Measurements from ENCODE around the gene CCDC197. TPM values are rescaled to one million over a fixed set of nuclear protein-coding genes. Genes with fewer than 3 reads are reported as not detected.

CCDC197 gene
- total RNA-seq: not detected
- polyA plus RNA-seq (2013, experiment 1 of 2): not detected
- not detected for polyA plus RNA-seq (2013, experiment 2 of 2)
- long read RNA-seq, experiment 1: 0 reads
- long read RNA-seq, experiment 2: 0 reads
- long read RNA-seq, experiment 3: 0 reads
- long read RNA-seq, experiment 4: 0 reads

- Histone ChIP-seq H3K4me1 (ENCODE audit: control insufficient read depth, insufficient read depth, low read length) (no peaks in the 10 kb centered on the region), H3K27ac (ENCODE audit: low read depth, low read length) (no peak within 1 kb of the TSS), H3K4me3 (ENCODE audit: low read length) (no peak within 1 kb of the TSS), H3K27me3 (ENCODE audit: control insufficient read depth, insufficient read depth, low read length, poor library complexity, severe bottlenecking) (peaks cover 9% of the 10 kb centered on the region), H3K36me3 (ENCODE audit: control insufficient read depth, insufficient read depth, low read length) (no peaks in the 10 kb centered on the region), H3K9me3 (ENCODE audit: control insufficient read depth, low read length) (no peaks in the 10 kb centered on the region), H3K9ac (ENCODE audit: extremely low read depth, low read length, poor library complexity, severe bottlenecking) (no peak within 1 kb of the TSS)
- no peaks in the 10 kb centered on the region for H3K9me3 Mint-ChIP-seq
- H3K36me3 Mint-ChIP-seq (ENCODE audit: low read depth): no peaks in the 10 kb centered on the region
- no peak for TF ChIP-seq CTCF (conservative IDR thresholded peaks at IDR 0.05)
- H3K4me1 Mint-ChIP-seq: peaks cover 4% of the 10 kb centered on the region
- no peak within 1 kb of the TSS for H3K27ac Mint-ChIP-seq
- 100% methylated on average over 1 of the region's 1 CpG; no CpG with 5 or more reads in 1 of the 2 experiments for WGBS, 2 experiments (ENCODE audit: insufficient coverage in 1 of 2, insufficient read length in 1 of 2)
- DNase-seq: no peak
- H3K27me3 Mint-ChIP-seq (ENCODE audit: insufficient read depth): peaks cover 21% of the 10 kb centered on the region
- H3K4me3 Mint-ChIP-seq: no peak within 1 kb of the TSS
These were observed at the start of gene CCDC197 for GRCh38 chr14:93997082-93997481. TSS of gene CCDC197 (plus strand) at chr14:93997301. CDS start at chr14:93998132, 831 bp downstream.

DNA sequence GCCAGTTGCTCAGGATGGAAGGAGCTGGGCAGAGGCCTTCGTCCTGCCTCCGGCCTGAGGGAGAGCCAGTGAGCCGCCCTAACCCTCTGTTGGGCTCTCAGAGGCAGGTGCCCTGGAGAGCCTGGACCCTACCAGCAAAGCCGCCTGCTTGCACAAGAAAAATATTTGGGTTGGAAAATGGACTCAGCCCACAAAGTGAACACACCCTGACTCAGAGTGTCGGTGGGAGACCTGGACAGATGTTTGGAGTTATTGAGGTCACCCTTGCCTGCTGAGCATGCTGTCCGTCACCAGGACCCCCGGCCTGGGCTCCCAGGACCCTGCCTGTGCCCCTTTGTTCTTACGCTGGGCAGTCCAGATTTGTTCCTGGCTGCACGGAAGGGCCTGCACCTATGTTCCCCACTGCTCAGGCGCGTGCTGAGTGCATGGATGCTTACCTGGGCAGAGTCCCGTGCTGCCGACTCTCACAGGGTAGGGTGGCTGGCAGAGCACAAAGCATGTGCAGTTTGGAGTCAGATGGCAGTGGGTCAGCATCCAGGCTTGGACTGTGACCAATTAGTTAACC, 47.5 kb upstream of the CCDC197 start:
- Histone ChIP-seq H3K9me3 (ENCODE audit: control insufficient read depth, low read length) (no peaks in the 10 kb centered on the region), H3K4me1 (ENCODE audit: control insufficient read depth, insufficient read depth, low read length) (peaks cover 4% of the 10 kb centered on the region), H3K27me3 (ENCODE audit: control insufficient read depth, insufficient read depth, low read length, poor library complexity, severe bottlenecking) (no peaks in the 10 kb centered on the region), H3K9ac (ENCODE audit: extremely low read depth, low read length, poor library complexity, severe bottlenecking) (no peak overlapping the region), H3K4me3 (ENCODE audit: low read length) (no peak overlapping the region), H3K27ac (ENCODE audit: low read depth, low read length) (no peak overlapping the region), H3K36me3 (ENCODE audit: control insufficient read depth, insufficient read depth, low read length) (no peaks in the 10 kb centered on the region)
- no peaks in the 10 kb centered on the region for H3K9me3 Mint-ChIP-seq
- H3K4me3 Mint-ChIP-seq: no peak overlapping the region
- H3K27ac Mint-ChIP-seq: no peak overlapping the region
- no peak for TF ChIP-seq CTCF (conservative IDR thresholded peaks at IDR 0.05)
- no peak for DNase-seq
- peaks cover 10% of the 10 kb centered on the region for H3K4me1 Mint-ChIP-seq
- H3K36me3 Mint-ChIP-seq (ENCODE audit: low read depth): no peaks in the 10 kb centered on the region
- WGBS, 2 experiments (ENCODE audit: insufficient coverage in 1 of 2, insufficient read length in 1 of 2): 88 to 93% methylated on average over 8 to 13 of the region's 13 CpGs
- peaks cover 10% of the 10 kb centered on the region for H3K27me3 Mint-ChIP-seq (ENCODE audit: insufficient read depth)

DNA sequence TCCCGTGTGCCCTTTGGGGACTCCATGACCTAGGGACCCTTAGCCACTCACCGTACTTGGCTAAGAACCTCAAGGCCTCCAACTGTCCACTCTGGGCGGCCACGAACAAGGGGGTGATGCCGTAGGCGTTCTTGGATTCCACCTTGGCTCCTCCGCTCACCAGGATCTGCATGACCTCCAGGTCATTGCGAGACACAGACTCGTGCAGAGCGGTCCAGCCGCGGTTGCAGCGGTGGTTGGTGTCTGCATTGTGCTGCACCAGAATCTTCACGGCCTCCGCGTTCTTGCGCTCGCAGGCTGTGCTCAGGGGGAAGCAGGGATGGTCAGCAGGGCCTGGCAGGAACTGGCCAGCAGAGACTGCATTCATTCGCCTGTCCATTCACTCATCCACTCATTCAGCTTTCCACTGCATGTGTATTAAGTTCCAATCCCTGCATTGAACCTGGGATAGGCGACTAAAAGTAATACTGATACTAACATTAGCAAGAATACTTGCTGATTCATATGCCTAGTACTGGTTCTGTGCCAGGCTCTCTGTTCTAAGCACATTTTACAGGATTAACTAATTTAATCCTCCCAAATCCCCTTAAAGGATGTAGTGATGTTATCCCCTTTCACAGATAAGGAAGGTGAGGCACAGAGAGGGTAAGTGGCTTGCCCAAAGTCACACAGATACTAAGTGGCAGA, 46.0 kb upstream of the CCDC197 start:
- H3K4me1 ChIP-seq (ENCODE audit: control insufficient read depth, insufficient read depth, low read length): no peaks in the 10 kb centered on the region
- no peaks in the 10 kb centered on the region for H3K9me3 Mint-ChIP-seq
- no peak overlapping the region for H3K4me3 ChIP-seq (ENCODE audit: low read length)
- no peak overlapping the region for H3K4me3 Mint-ChIP-seq
- H3K9me3 ChIP-seq (ENCODE audit: control insufficient read depth, low read length): no peaks in the 10 kb centered on the region
- no peak overlapping the region for H3K27ac ChIP-seq (ENCODE audit: low read depth, low read length)
- H3K36me3 ChIP-seq (ENCODE audit: control insufficient read depth, insufficient read depth, low read length): no peaks in the 10 kb centered on the region
- WGBS, 2 experiments (ENCODE audit: insufficient coverage in 1 of 2, insufficient read length in 1 of 2): 93 to 95% methylated on average over 17 to 20 of the region's 20 CpGs
- H3K27me3 ChIP-seq (ENCODE audit: control insufficient read depth, insufficient read depth, low read length, poor library complexity, severe bottlenecking): no peaks in the 10 kb centered on the region
- no peak for TF ChIP-seq CTCF (conservative IDR thresholded peaks at IDR 0.05)
- no peak overlapping the region for H3K27ac Mint-ChIP-seq
- H3K27me3 Mint-ChIP-seq (ENCODE audit: insufficient read depth): peaks cover 14% of the 10 kb centered on the region
- DNase-seq: no peak
- H3K9ac ChIP-seq (ENCODE audit: extremely low read depth, low read length, poor library complexity, severe bottlenecking): no peak overlapping the region
- peaks cover 14% of the 10 kb centered on the region for H3K4me1 Mint-ChIP-seq
- H3K36me3 Mint-ChIP-seq (ENCODE audit: low read depth): no peaks in the 10 kb centered on the region
